Measurements from ENCODE around the gene BCLAF1.
A peak's percentile ranks its signal among the peaks of the same experiment; 100 is the strongest.

The BCLAF1 gene

GRCh38 chr6:136289579-136290409, at the start of gene BCLAF1:
TSS of gene BCLAF1 (minus strand) at chr6:136289846. CDS start at chr6:136279866, 9,980 bp downstream.
- DNase-seq (ENCODE audit: low read depth in 3 of 3): peak; percentile 98 to 99 (median 99)

GRCh38 chr6:136338486-136338885, 48.8 kb upstream of the BCLAF1 start:
- no peak for DNase-seq (ENCODE audit: low read depth in 3 of 3)

GRCh38 chr6:136337606-136338005, 48.0 kb upstream of the BCLAF1 start:
- DNase-seq (ENCODE audit: low read depth in 3 of 3): no peak

GRCh38 chr6:136337121-136337520, 47.5 kb upstream of the BCLAF1 start:
- no peak for DNase-seq (ENCODE audit: low read depth in 3 of 3)

- DNase-seq (ENCODE audit: low read depth in 3 of 3): no peak
Observed at GRCh38 chr6:136335736-136336363, 46.2 kb upstream of the BCLAF1 start.

- DNase-seq (ENCODE audit: low read depth in 3 of 3): no peak
Observed at GRCh38 chr6:136334853-136335252, 45.2 kb upstream of the BCLAF1 start.

GRCh38 chr6:136334465-136334846, 44.8 kb upstream of the BCLAF1 start:
- DNase-seq (ENCODE audit: low read depth in 3 of 3): no peak

GRCh38 chr6:136333824-136334464, 44.3 kb upstream of the BCLAF1 start:
- DNase-seq (ENCODE audit: low read depth in 3 of 3): no peak

GRCh38 chr6:136331461-136331860, 41.8 kb upstream of the BCLAF1 start:
- DNase-seq (ENCODE audit: low read depth in 3 of 3): no peak

GRCh38 chr6:136330634-136331033, 41.0 kb upstream of the BCLAF1 start:
- no peak for DNase-seq (ENCODE audit: low read depth in 3 of 3)

- no peak for DNase-seq (ENCODE audit: low read depth in 3 of 3)
Observed at GRCh38 chr6:136326038-136326553, 36.5 kb upstream of the BCLAF1 start.

- no peak for DNase-seq (ENCODE audit: low read depth in 3 of 3)
Observed at GRCh38 chr6:136324686-136325380, 35.2 kb upstream of the BCLAF1 start.

- no peak for DNase-seq (ENCODE audit: low read depth in 3 of 3)
Observed at GRCh38 chr6:136323431-136324112, 33.9 kb upstream of the BCLAF1 start.

- no peak for DNase-seq (ENCODE audit: low read depth in 3 of 3)
Observed at GRCh38 chr6:136319732-136320131, 30.1 kb upstream of the BCLAF1 start.

GRCh38 chr6:136318676-136319075, 29.0 kb upstream of the BCLAF1 start:
- DNase-seq (ENCODE audit: low read depth in 3 of 3): no peak

GRCh38 chr6:136317971-136318370, 28.3 kb upstream of the BCLAF1 start:
- DNase-seq (ENCODE audit: low read depth in 3 of 3): no peak

- DNase-seq (ENCODE audit: low read depth in 3 of 3): peak in 2 of 3 experiments; percentile 13 to 38
Observed at GRCh38 chr6:136317021-136317694, 27.5 kb upstream of the BCLAF1 start.

- no peak for DNase-seq (ENCODE audit: low read depth in 3 of 3)
Observed at GRCh38 chr6:136315594-136315993, 25.9 kb upstream of the BCLAF1 start.

- DNase-seq (ENCODE audit: low read depth in 3 of 3): no peak
Observed at GRCh38 chr6:136312975-136313374, 23.3 kb upstream of the BCLAF1 start.

- no peak for DNase-seq (ENCODE audit: low read depth in 3 of 3)
Observed at GRCh38 chr6:136309729-136310311, 20.2 kb upstream of the BCLAF1 start.
